IMR-90 (cell line): ENCODE measurements around the gene PAPPA.

ENCODE experiments used
- MAZ ChIP-seq: IDR thresholded peaks from 2 replicates; pipeline ENCODE4 v1.6.1; 2012; ENCODE audit warnings: low read depth, mild to moderate bottlenecking, low read length, improper control_type of control experiment, moderate library complexity, borderline replicate concordance
- POLR2A ChIP-seq: IDR thresholded peaks from 2 replicates; pipeline ENCODE4 v1.6.1; 2012; ENCODE audit warnings: mild to moderate bottlenecking, low read depth, low read length
- RAD21 ChIP-seq: IDR thresholded peaks from 2 replicates; pipeline ENCODE4 v1.6.1; 2012; ENCODE audit warnings: low read length, improper control_type of control experiment
- TF ChIP-seq, protein P1 (sequence below): conservative IDR thresholded peaks from 2 replicates; pipeline ENCODE4 v1.5.1; 2012; ENCODE audit warnings: mild to moderate bottlenecking, low read depth, low read length, improper control_type of control experiment
- TF ChIP-seq, protein P2 (sequence below): fragments of 150-350 bp; IDR thresholded peaks from 2 replicates; pipeline ENCODE4 v1.6.1; 2017; ENCODE audit warnings: mild to moderate bottlenecking, antibody characterized with exemption, low read length, low read depth

DNA sequence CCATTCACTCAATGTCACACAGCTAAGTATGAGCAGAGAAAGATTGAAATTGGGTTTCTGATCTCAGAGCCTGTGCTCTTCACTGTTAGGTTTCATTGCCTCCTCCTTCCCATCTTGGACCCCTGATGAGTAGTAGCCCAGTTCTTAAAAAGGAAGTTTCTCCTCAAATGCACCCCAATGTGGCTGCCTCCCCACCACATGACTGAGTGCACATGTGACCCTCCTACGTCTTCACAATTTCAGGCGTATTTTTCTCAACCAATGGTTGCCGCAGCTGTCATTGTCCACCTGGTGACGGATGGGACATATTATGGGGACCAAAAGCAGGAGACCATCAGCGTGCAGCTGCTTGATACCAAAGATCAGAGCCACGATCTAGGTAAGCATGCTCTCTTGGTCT, 178.5 kb downstream of the PAPPA start:
- TF ChIP-seq, protein P1, sequence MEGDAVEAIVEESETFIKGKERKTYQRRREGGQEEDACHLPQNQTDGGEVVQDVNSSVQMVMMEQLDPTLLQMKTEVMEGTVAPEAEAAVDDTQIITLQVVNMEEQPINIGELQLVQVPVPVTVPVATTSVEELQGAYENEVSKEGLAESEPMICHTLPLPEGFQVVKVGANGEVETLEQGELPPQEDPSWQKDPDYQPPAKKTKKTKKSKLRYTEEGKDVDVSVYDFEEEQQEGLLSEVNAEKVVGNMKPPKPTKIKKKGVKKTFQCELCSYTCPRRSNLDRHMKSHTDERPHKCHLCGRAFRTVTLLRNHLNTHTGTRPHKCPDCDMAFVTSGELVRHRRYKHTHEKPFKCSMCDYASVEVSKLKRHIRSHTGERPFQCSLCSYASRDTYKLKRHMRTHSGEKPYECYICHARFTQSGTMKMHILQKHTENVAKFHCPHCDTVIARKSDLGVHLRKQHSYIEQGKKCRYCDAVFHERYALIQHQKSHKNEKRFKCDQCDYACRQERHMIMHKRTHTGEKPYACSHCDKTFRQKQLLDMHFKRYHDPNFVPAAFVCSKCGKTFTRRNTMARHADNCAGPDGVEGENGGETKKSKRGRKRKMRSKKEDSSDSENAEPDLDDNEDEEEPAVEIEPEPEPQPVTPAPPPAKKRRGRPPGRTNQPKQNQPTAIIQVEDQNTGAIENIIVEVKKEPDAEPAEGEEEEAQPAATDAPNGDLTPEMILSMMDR, result no peak
- TF ChIP-seq RAD21 (no peak), MAZ (no peak), POLR2A (no peak)
- TF ChIP-seq, protein P2, sequence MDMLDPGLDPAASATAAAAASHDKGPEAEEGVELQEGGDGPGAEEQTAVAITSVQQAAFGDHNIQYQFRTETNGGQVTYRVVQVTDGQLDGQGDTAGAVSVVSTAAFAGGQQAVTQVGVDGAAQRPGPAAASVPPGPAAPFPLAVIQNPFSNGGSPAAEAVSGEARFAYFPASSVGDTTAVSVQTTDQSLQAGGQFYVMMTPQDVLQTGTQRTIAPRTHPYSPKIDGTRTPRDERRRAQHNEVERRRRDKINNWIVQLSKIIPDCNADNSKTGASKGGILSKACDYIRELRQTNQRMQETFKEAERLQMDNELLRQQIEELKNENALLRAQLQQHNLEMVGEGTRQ, result 0 out of 2 replicates have a peak, but pooled peaks have one; percentile 11
